HG03439 (cell line): ENCODE results near the gene STAG2.

Experiments
- ATAC-seq: cut with Tn5 transposase; IDR thresholded peaks from one replicate; pipeline ENCODE4 v1.9.1; 2021; ENCODE audit warnings: mild to moderate bottlenecking, moderate library complexity; ENCODE audit not compliant: unreplicated experiment

Gene STAG2

DNA sequence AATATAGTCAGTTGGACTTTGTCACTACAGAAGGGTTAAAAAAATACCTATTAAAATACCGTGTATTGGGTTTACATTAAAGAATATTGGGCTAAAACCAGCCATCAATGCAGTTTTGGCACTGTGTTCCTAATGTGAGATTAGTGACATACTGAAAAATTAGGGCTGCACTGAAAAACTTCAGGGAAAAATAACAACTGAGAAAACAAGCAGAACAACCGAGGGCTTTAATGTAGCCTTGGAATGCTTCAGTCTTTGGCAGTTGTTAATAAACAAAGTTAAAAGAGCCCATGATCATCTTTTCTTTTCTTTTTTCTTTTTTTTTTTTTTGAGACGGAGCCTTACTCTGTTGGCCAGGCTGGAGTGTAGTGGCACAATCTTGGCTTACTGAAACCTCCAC lies 12.4 kb downstream of the STAG2 start:
- no peak for ATAC-seq

DNA sequence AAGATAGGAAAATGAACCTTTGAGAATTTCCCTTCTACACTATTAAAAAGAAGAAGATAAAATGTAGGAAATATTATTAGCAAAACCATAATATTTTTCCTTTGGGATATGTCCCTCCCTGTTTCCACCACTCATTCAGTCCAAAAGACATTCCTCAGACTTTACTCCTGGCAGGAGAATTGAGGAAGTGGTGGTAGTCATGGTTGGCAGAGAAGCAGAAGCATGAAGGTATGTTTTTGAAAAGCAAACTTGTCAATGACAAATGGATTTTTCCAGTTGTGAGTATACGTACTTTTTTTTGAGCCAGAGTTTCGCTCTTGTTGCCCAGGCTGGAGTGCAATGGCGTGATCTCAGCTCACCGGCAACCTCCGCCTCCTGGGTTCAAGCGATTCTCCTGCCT lies 13.7 kb downstream of the STAG2 start:
- no peak for ATAC-seq

- ATAC-seq: no peak
Measured at GRCh38 chrX:123976706-123977316, 15.3 kb downstream of the STAG2 start.

DNA sequence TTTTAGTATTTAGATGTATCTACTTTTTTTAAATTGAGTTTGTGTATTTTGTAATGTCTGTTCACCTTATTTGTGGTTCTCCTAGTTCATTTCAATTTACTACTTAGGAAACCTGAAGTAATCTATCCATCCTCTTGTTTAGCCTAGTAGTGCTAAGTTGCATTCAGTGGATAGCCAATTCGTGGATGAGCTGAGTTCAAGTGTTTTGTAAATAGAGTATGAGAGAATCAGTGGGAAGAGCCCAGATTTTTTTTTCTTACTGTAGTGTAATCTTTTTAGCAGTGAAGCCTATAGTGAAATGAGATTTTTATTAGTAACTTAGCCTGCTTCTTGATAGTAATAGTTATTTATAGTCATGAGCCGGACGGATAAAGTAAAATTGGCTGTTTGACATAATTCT lies 21.7 kb downstream of the STAG2 start:
- no peak for ATAC-seq

DNA sequence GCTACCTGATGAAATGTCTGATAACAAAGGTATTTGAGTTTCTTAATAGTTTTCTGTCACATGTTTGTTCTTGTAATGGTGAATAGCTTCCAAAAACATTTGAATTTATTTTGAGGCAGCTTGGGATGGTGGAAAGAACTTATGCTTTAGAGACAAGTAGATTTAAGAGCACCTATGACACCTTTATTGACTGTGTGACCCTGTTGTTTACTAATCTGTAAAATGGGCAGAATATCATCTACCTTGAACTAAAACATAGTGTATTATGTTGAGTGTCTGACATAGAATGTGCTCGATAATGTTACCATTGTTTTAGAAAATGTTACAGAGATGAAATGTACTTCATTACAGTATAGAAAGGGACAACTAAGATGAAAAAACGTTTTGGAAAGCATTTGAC lies 24.9 kb downstream of the STAG2 start:
- ATAC-seq: no peak

GRCh38 chrX:123988423-123989111 lies 27.1 kb downstream of the STAG2 start:
- no peak for ATAC-seq

GRCh38 chrX:123989235-123989634 lies 27.7 kb downstream of the STAG2 start:
- no peak for ATAC-seq

GRCh38 chrX:123990169-123990568 lies 28.7 kb downstream of the STAG2 start:
- ATAC-seq: no peak

GRCh38 chrX:123990602-123991001 lies 29.1 kb downstream of the STAG2 start:
- ATAC-seq: no peak

- no peak for ATAC-seq
Measured at GRCh38 chrX:123993326-123993725, 31.8 kb downstream of the STAG2 start.

DNA sequence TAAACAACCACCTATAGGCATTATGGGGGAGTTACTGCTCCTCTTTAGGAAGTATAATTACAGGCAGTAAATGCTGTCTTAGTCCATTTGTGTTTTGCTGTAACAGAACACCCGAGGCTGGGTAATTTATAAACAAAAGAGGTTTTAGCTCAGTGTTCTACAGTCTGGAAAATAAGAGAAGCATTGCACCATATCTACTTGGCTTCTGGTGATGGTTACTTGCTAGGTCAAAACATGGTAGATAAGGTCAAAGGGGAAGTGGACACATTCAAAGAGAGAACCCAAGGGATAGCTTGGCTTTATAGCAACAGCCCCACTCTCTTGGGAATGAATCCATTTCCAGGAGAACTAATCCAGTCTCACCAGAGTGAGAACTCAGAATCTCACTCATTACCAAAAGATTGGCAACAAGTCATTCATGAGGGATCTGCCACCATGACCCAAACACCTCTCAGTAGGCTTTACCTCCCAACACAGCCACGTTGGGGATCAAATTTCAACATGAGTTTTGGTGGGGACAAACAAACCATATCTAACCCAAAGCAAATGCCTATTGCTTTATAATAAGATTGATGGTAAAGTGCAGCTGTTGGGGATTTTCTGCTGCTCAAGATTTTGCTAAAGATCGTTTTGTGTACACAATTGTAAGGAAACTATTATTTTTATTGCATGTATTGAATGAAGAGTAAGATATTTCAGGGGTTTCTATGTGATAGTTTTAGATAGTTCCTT lies 32.6 kb downstream of the STAG2 start:
- ATAC-seq: no peak

DNA sequence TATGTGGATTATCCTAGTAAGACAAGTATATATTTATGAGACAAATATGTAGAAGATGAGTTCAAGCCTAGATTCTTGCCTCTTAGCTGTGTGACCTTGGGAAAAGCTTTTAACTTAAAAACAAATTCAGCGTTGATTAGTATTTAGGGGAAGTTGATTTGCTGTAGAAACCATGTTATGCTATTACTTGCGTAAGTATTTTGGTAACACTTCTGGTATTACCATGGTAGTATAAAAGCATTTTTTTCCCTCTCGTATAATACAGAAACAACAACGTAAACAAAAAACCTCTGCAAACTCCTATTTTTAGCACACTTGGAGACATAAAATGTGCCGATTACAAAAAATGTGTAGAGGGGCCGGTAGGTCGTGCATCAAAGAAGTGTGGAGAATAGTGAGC lies 33.2 kb downstream of the STAG2 start:
- ATAC-seq: no peak

GRCh38 chrX:124001581-124001980 lies 40.1 kb downstream of the STAG2 start:
- ATAC-seq: no peak

DNA sequence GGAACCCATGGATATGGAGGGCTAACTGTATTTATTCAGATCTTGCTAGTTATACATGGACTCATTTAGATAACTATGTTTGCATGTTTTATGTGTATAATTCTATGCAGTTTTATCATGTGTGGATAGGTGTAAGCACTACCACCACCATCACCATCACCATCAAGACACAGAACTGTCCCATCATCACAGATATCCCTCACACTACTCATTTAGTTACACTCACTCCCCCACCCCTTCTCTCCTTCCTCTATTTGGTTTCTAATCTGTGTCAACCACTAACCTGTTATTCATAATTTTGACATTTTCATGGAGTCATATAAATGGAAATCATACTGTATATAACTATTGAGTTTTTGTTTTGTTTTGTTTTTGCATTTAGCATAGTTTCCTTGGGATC lies 43.7 kb downstream of the STAG2 start:
- no peak for ATAC-seq

GRCh38 chrX:124010157-124010556 lies 48.7 kb downstream of the STAG2 start:
- ATAC-seq: no peak

DNA sequence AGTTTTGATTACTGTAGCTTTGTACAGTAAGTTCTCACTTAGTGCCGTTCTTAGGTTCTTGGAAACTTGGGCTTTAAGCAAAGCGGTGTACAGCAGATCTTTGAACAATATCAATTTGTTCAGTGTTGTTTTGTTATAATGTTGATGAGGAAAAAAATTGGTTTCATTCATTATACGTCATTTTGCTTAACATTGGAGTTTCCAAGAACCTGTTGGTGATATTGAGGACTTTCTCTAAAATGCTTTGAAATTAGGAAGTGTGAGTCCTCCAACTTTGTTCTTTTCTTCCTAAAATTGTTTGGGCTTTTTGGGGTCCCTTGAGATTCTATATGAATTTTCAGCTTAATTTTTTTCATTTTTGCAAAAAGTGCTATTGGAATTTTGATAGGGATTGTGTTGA lies 49.1 kb downstream of the STAG2 start:
- no peak for ATAC-seq

- ATAC-seq: no peak
Measured at GRCh38 chrX:124015721-124016120, 54.2 kb downstream of the STAG2 start.

DNA sequence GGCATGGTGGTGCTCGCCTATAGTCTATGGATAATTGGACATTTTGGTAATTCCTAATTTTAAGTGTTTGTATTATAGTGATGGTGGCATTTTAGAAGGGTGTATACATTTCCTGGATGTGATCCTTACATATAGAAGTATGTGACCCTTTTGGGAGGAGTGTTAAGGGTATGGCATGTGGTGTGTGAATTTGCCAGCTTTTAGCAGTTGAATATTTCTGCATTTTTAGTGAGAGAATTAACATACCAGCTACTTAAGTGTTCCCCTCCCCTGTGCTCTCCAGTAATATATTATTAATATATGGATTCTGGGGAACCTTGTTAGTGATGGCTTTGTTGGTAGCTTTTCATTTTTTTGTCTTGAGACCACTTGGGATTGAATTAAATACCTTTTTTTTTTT lies 55.3 kb downstream of the STAG2 start:
- no peak for ATAC-seq

DNA sequence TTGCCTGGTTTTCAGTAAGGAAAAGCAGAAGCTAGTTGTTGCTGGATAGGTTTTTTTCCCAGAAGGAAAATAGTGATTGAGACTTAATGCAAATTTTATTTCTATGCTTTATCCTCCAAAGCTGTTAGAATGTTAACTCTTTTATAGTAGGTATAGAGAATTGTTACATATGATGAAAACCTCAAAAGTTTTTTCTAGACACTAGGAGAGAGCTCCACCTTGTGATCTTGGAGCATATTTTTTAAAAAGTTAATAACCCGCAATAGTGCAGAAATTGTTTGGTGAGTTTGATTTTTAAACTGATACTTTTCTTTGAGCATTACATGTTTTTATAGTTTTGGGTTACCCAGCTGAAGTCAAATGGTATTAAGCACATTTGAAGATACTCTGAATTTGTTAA lies 56.5 kb downstream of the STAG2 start:
- ATAC-seq: no peak

GRCh38 chrX:124023838-124024238 lies 62.3 kb downstream of the STAG2 start:
- ATAC-seq: no peak

- no peak for ATAC-seq
Measured at GRCh38 chrX:124026529-124026928, 65.0 kb downstream of the STAG2 start.

GRCh38 chrX:124028182-124028581 lies 66.7 kb downstream of the STAG2 start:
- ATAC-seq: no peak
